Gastrocnemius medialis (tissue), 4 donors: Measurements from ENCODE around the gene KIAA1614.

Experiments
- POLR2A ChIP-seq, 2 donors: fragments of 450-650 bp; IDR thresholded peaks; one replicate each; pipeline ENCODE4 v1.6.1; 2017; ENCODE audit warnings: antibody characterized with exemption in 2 of 2, mild to moderate bottlenecking in 2 of 2, moderate library complexity in 2 of 2
- TF ChIP-seq, protein P1 (sequence below), 5 experiments: fragments of 450-650 bp in 3 of 5; fragments of 200-600 bp in 2 of 5; sonication (generic) in 2 of 5; IDR thresholded peaks in 4 of 5; conservative IDR thresholded peaks in 1 of 5; 1 replicate in 4 of 5; 2 replicates in 1 of 5; pipeline ENCODE4 v1.5.1; 2016 to 2019; ENCODE audit warnings: antibody characterized with exemption in 5 of 5, mild to moderate bottlenecking in 3 of 5, moderate library complexity in 3 of 5

GRCh38 chr1:180976732-180977357 lies 64.1 kb downstream of the KIAA1614 start:
- TF ChIP-seq, protein P1, sequence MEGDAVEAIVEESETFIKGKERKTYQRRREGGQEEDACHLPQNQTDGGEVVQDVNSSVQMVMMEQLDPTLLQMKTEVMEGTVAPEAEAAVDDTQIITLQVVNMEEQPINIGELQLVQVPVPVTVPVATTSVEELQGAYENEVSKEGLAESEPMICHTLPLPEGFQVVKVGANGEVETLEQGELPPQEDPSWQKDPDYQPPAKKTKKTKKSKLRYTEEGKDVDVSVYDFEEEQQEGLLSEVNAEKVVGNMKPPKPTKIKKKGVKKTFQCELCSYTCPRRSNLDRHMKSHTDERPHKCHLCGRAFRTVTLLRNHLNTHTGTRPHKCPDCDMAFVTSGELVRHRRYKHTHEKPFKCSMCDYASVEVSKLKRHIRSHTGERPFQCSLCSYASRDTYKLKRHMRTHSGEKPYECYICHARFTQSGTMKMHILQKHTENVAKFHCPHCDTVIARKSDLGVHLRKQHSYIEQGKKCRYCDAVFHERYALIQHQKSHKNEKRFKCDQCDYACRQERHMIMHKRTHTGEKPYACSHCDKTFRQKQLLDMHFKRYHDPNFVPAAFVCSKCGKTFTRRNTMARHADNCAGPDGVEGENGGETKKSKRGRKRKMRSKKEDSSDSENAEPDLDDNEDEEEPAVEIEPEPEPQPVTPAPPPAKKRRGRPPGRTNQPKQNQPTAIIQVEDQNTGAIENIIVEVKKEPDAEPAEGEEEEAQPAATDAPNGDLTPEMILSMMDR (IDR thresholded peaks at IDR 0.05 in 4 of 5, conservative IDR thresholded peaks at IDR 0.05 in 1 of 5), result no peak
- no peak for TF ChIP-seq POLR2A (IDR thresholded peaks at IDR 0.05)
